DND-41 (cell line): Measurements from ENCODE around the gene INO80E.

ENCODE experiments used
- EZH2 ChIP-seq: IDR thresholded peaks from 3 replicates; pipeline ENCODE4 v1.6.1; 2012; ENCODE audit warnings: borderline replicate concordance, low read depth, mild to moderate bottlenecking, moderate library complexity, low read length, inconsistent platforms; ENCODE audit not compliant: severe bottlenecking
- TF ChIP-seq, protein P1 (sequence below): IDR thresholded peaks from 2 replicates; pipeline ENCODE4 v1.5.1; 2012; ENCODE audit warnings: borderline replicate concordance, low read length, moderate library complexity, mild to moderate bottlenecking; ENCODE audit not compliant: poor library complexity, severe bottlenecking; ENCODE audit errors: extremely low read depth

DNA sequence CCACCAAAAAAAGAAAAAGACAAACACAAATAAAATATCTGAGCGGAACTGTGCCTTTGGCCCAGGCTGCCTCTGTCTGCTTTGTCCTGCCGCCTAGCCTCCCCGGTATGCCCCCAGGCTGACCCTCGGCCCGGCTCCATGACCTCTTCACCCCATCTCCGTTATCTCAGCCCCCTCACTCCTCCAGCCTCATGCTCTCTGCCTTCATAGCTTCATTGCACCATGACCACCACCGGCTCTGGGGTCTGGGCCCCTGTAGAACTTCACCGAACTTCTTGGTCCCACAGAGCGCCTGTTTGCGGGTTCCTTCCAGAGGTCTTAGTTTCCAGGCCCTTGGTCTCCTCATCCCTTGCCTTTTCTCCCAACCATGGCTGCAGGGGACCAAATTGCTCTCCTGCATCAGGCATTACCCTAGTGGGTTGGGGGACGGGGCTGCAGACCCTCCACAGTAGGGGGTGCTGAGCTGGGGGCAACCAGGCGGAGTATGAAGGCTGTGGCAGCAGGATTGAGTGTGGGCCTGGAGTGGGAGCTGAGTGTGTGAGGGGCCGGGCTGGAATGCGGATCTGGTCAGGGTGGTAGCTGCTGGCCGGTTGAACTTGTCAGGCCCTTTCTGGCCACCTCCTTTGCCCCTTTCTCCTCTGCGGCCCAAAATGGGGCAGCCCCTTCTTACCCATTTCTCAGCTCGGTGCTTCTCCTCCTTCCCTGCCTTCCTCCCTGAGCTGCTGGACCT is 7.5 kb upstream of the INO80E start:
- TF ChIP-seq, protein P1, sequence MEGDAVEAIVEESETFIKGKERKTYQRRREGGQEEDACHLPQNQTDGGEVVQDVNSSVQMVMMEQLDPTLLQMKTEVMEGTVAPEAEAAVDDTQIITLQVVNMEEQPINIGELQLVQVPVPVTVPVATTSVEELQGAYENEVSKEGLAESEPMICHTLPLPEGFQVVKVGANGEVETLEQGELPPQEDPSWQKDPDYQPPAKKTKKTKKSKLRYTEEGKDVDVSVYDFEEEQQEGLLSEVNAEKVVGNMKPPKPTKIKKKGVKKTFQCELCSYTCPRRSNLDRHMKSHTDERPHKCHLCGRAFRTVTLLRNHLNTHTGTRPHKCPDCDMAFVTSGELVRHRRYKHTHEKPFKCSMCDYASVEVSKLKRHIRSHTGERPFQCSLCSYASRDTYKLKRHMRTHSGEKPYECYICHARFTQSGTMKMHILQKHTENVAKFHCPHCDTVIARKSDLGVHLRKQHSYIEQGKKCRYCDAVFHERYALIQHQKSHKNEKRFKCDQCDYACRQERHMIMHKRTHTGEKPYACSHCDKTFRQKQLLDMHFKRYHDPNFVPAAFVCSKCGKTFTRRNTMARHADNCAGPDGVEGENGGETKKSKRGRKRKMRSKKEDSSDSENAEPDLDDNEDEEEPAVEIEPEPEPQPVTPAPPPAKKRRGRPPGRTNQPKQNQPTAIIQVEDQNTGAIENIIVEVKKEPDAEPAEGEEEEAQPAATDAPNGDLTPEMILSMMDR: no peak
- no peak for TF ChIP-seq EZH2
